GM12878 (cell line): Measurements from ENCODE around the gene FABP1. TPM values are rescaled to one million over a fixed set of nuclear protein-coding genes. Genes with fewer than 3 reads are reported as not detected.

Experiments used
- ATAC-seq: fragments of 200-7000 bp; cut with Tn5 transposase; 3 replicates; pipeline ENCODE4 v1.9.1; 2020; ENCODE audit warnings: mild to moderate bottlenecking, moderate library complexity
- BruUV-seq: library from RNA; stranded (reverse); fragments of 400-500 nt; replicated peaks from 2 replicates; lab custom pipeline; 2021; lab: Mats Ljungman, UMichigan
- CTCF ChIA-PET: fragments of 300-600 bp; sonication (Branson Sonifier 250); formaldehyde crosslinking; extraction: SDS; loops from one replicate; lab custom pipeline; 2021; ENCODE audit warnings: inconsistent platforms; lab: Yijun Ruan, JAX
- POLR2A ChIA-PET: fragments of 350-600 bp; formaldehyde crosslinking; extraction: SDS; loops from one replicate; lab custom pipeline; 2021; ENCODE audit warnings: inconsistent platforms; lab: Charles Lee
- RAD21 ChIA-PET: fragments of 300-600 bp; sonication (Branson Sonifier 250); formaldehyde crosslinking; loops from one replicate; lab custom pipeline; 2023; ENCODE audit warnings: antibody characterized with exemption; ENCODE audit not compliant: unreplicated experiment; lab: Charles Lee
- SMC1A ChIA-PET: fragments of 300-600 bp; sonication (Branson Sonifier 250); formaldehyde crosslinking; loops from one replicate; lab custom pipeline; 2023; ENCODE audit not compliant: unreplicated experiment, uncharacterized antibody; lab: Charles Lee
- DNase-seq: peaks from one replicate; pipeline ENCODE4 v3.0.0-alpha.2; 2011; ENCODE audit warnings: low read depth, low spot score
- FAIRE-seq: peaks from 3 replicates; lab custom pipeline; 2011; peaks lifted over from hg19 to GRCh38; lab: Jason Lieb, UNC
- H2AFZ ChIP-seq: 2 replicates; pipeline ENCODE4 v1.6.0; 2011; ENCODE audit warnings: low read depth, low read length, control low read depth; ENCODE audit not compliant: control insufficient read depth
- H3K27ac ChIP-seq: 2 replicates; pipeline ENCODE4 v1.5.1; 2011; ENCODE audit warnings: control low read depth; ENCODE audit not compliant: control insufficient read depth, insufficient read depth
- H3K27me3 ChIP-seq, 2 experiments: replicated peaks in 1 of 2; 2 replicates each; pipeline versions ENCODE4 v1.6.0 to v1.6.1; 2011; ENCODE audit warnings: low read length in 1 of 2; ENCODE audit not compliant: control insufficient read depth in 2 of 2, insufficient read depth in 2 of 2
- H3K36me3 ChIP-seq, 2 experiments: 2 replicates each; pipeline ENCODE4 v1.5.1; 2011; ENCODE audit warnings: low read length in 1 of 2; ENCODE audit not compliant: control insufficient read depth in 2 of 2, insufficient read depth in 2 of 2
- H3K4me1 ChIP-seq: 2 replicates; pipeline ENCODE4 v1.6.1; 2011; ENCODE audit warnings: mild to moderate bottlenecking, low read length, moderate library complexity, mixed read lengths; ENCODE audit not compliant: control insufficient read depth, insufficient read depth
- H3K4me2 ChIP-seq: 2 replicates; pipeline ENCODE4 v1.6.0; 2011; ENCODE audit warnings: control low read depth; ENCODE audit not compliant: control insufficient read depth, insufficient read depth
- H3K4me3 ChIP-seq: fragments of 200-600 bp; sonication (generic); 2 replicates; pipeline ENCODE4 v1.5.1; 2016
- H3K79me2 ChIP-seq: 2 replicates; pipeline ENCODE4 v1.6.0; 2011; ENCODE audit warnings: low read length; ENCODE audit not compliant: control insufficient read depth, insufficient read depth
- H3K9ac ChIP-seq: 2 replicates; pipeline ENCODE4 v1.8.0; 2011; ENCODE audit warnings: low read length, control low read depth, mixed read lengths; ENCODE audit not compliant: control insufficient read depth, insufficient read depth
- H3K9me3 ChIP-seq: replicated peaks from 3 replicates; pipeline ENCODE4 v1.5.1; 2011; ENCODE audit warnings: mild to moderate bottlenecking, low read length; ENCODE audit not compliant: control insufficient read depth, insufficient read depth
- H4K20me1 ChIP-seq: 2 replicates; pipeline ENCODE4 v1.6.0; 2011; ENCODE audit not compliant: control insufficient read depth, insufficient read depth
- IKZF1 ChIP-seq: fragments of 450-650 bp; conservative IDR thresholded peaks from 2 replicates; pipeline ENCODE4 v1.6.1; 2017; ENCODE audit warnings: antibody characterized with exemption, mild to moderate bottlenecking
- MTA3 ChIP-seq: IDR thresholded peaks from 2 replicates; pipeline ENCODE4 v1.6.1; 2012; ENCODE audit warnings: low read length, inconsistent platforms, borderline replicate concordance
- SIX5 ChIP-seq: IDR thresholded peaks from 2 replicates; pipeline ENCODE4 v1.6.1; 2011; ENCODE audit warnings: mild to moderate bottlenecking, low read depth, low read length, moderate library complexity; ENCODE audit not compliant: severe bottlenecking
- SMAD5 ChIP-seq: IDR thresholded peaks from 2 replicates; pipeline ENCODE4 v1.6.1; 2016; ENCODE audit warnings: antibody characterized with exemption, low read depth
- ZBTB4 ChIP-seq: fragments of 450-650 bp; formaldehyde crosslinking; IDR thresholded peaks from 2 replicates; pipeline ENCODE4 v1.4.0; 2022; ENCODE audit warnings: mild to moderate bottlenecking, moderate library complexity
- WGBS: methylation state at CpG from one replicate; pipeline ENCODE4 v1.1.6; 2016; ENCODE audit warnings: low lambda C conversion rate; ENCODE audit not compliant: insufficient replicate concordance, insufficient coverage; ENCODE audit errors: missing lambda C conversion rate; 5-methylcytosine and 5-hydroxymethylcytosine counted together
- in situ Hi-C: fragments of 300-500 bp; cut with MboI; formaldehyde crosslinking; loops from 9 replicates; pipeline ENCODE4 v1.14.3; 2018; ENCODE audit warnings: mixed read lengths
- intact Hi-C: fragments of 100-400 bp; cut with micrococcal nuclease; formaldehyde crosslinking; loops from one replicate; pipeline ENCODE4 v1.14.2; 2022; ENCODE audit not compliant: unreplicated experiment
- polyA plus RNA-seq, 11 experiments: library from polyadenylated mRNA; depleted of rRNA in 4 of 11; unstranded in 6 of 11; stranded (reverse) in 5 of 11; fragments of >200 nt; fragmentation: Nextera tagmentation in 4 of 11; fragmentation: Illumina TruSeq in 1 of 11; extraction: Ambion mirVana in 4 of 11; extraction: Trizol in 1 of 11; gene quantifications; 1 replicate in 1 of 11; 2 replicates in 10 of 11; pipeline versions ENCODE4 v1.2.1 to v1.2.3, GENCODE V29; 2011 to 2016; ENCODE audit warnings: inconsistent platforms in 2 of 11, missing spikeins in 2 of 11, low read depth in 1 of 11
- total RNA-seq, 4 experiments: library from RNA; depleted of rRNA in 3 of 4; stranded (reverse); fragments of >200 nt in 3 of 4; fragmentation: Illumina TruSeq in 1 of 4; extraction: Trizol in 1 of 4; gene quantifications; 2 replicates each; pipeline versions ENCODE4 v1.2.1 to v1.2.3, GENCODE V29; 2013 to 2021

FABP1 gene
- total and polyA plus RNA-seq, 10 of the 15 experiments (the other 5 are each of a cell fraction or from before 2014, with no cell fraction given): not detected

- Histone ChIP-seq H2AFZ (no peak overlapping the region), H3K4me1 (no peaks in the 10 kb centered on the region), H3K27ac (no peak overlapping the region), H3K36me3 (no peaks in the 10 kb centered on the region), H3K9ac (no peak overlapping the region), H3K79me2 (no peaks in the 10 kb centered on the region), H3K4me3 (no peak overlapping the region), H3K27me3 (no peaks in the 10 kb centered on the region), H3K4me2 (no peak overlapping the region)
- intact Hi-C loops: no loop called here
- ChIA-PET SMC1A (no interaction called here), POLR2A (no interaction called here), RAD21 (no interaction called here), CTCF (interaction anchor here (1.1 to 1.2 kb wide), 2 partner anchors 8 to 14 kb away, joined by 3 to 5 read pairs; no protein-coding TSS in a partner anchor)
- BruUV-seq: no TSS peak
- TF ChIP-seq SIX5 (no peak), ZBTB4 (CRISPR knock-in tag) (no peak), IKZF1 (no peak), MTA3 (no peak), SMAD5 (no peak)
- TF ChIP-seq, all 136 proteins: peak for 0
- no peaks in the 10 kb centered on the region for H4K20me1 ChIP-seq
- in situ Hi-C loops: loop anchor here (25.0 kb wide), 1 partner anchor 587 kb away; no protein-coding TSS in a partner anchor
- ATAC-seq: no peak
- 32% methylated on average over 4 of the region's 4 CpGs for WGBS
- no peaks in the 10 kb centered on the region for H3K9me3 ChIP-seq
- no peak for DNase-seq
- no peak for FAIRE-seq
Measured at GRCh38 chr2:88074854-88075292, 53.0 kb downstream of the FABP1 start.
